ENCODE measurements around the gene POLR2L.

DNA sequence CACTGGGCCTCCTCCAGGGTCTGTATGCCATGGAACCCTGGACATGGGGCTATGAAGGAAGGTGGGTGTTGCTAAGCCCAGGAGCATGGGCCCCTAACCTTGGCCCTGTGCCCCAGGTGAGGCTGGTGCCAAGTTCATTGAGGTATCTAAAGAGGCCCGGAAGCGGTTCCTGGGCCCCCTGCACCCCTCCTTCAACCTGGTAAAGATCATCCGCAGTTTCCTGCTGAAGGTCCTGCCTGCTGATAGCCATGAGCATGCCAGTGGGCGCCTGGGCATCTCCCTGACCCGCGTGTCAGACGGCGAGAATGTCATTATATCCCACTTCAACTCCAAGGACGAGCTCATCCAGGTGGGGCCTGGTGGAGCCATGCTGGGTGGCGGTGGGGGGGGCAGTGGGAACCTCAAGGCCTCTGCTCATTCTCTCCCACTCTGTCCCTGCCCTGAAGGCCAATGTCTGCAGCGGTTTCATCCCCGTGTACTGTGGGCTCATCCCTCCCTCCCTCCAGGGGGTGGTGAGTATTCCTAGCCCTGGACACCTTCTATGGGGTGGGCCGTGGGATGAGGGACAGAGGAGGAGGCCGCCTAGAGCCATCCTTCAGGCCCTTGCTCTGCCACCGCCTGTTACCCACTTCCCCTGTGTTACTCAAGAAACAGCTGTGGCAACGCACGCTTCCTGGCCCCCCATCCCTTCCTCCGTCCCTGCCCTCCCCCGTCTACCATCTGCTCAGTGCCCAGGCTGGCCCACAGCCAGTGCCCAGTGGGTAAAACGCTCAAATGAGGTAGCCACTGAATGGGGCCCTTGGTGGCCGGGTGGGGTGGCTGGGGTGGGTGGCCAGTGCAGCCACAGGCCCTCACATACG is 20.6 kb downstream of the POLR2L start:
- no peak for TF ChIP-seq EZH2phosphoT487 (IDR thresholded peaks at IDR 0.05; ENCODE audit: insufficient read depth, low read depth)
- no peak for TF ChIP-seq EZH2 (IDR thresholded peaks at IDR 0.05; ENCODE audit: insufficient read depth, poor library complexity, severe bottlenecking)

Measured in GM23248 (cell line).